GM12865 (cell line): Measurements from ENCODE around the gene MYL12A.

ENCODE experiments used
- DNase-seq: peaks from one replicate; pipeline ENCODE4 v3.0.0; 2010; ENCODE audit warnings: low read depth
- H3K4me3 ChIP-seq: 2 replicates; pipeline ENCODE4 v1.5.1; 2011; ENCODE audit warnings: mild to moderate bottlenecking, low read depth, low read length, control low read depth
- TF ChIP-seq, protein P1 (sequence below): IDR thresholded peaks from 2 replicates; pipeline ENCODE4 v1.5.1; 2011; ENCODE audit warnings: low read length, control low read depth, low read depth, inconsistent platforms; ENCODE audit not compliant: insufficient read depth; ENCODE audit errors: missing control alignments

Gene MYL12A

DNA sequence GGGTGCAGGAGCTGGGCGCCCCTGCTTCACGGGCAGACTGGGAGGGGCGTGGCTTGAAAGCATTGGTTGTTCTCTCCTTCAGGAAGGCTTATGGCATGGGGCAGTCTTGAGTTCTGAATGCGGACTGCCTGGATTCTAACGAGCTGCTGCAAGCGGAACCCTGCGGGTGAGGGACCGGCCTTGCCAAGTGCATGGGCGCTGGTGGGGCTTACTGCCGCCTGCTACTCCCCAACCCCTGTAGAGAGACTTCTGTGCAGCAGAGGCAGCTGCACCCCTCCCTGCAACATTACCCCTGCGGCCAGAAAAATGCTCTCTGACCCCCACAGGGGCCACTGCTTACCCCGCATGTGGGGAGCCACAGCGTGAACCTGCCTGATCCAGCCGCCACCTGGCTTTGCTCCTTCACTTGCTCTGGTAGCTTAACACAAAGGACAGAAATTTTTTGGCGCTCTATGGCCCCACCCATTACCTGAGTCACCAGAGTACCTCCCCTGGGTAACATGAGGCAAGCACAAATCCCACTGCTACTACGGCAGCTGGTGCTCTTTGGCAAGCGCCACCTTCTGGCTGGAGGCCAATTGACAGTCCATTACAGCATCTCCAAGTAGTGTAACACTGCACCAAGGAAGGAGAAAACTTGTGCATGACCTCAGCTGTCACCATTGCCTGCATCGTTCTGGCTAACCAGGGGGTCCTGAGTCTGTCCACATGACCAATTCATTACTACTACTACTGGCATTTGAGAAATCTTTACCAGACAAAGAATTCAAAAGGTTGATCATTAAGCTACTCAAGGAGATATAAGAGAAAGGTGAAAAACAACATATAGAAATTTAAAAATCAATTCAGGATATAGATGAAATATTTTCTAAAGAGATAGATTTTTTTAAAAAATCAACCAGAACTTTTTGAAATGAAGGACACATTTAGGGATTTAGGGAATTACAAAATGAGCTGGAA lies 49.7 kb downstream of the MYL12A start:
- DNase-seq: peak; percentile 95
- TF ChIP-seq, protein P1, sequence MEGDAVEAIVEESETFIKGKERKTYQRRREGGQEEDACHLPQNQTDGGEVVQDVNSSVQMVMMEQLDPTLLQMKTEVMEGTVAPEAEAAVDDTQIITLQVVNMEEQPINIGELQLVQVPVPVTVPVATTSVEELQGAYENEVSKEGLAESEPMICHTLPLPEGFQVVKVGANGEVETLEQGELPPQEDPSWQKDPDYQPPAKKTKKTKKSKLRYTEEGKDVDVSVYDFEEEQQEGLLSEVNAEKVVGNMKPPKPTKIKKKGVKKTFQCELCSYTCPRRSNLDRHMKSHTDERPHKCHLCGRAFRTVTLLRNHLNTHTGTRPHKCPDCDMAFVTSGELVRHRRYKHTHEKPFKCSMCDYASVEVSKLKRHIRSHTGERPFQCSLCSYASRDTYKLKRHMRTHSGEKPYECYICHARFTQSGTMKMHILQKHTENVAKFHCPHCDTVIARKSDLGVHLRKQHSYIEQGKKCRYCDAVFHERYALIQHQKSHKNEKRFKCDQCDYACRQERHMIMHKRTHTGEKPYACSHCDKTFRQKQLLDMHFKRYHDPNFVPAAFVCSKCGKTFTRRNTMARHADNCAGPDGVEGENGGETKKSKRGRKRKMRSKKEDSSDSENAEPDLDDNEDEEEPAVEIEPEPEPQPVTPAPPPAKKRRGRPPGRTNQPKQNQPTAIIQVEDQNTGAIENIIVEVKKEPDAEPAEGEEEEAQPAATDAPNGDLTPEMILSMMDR: peak; percentile 98
- H3K4me3 ChIP-seq: peak overlapping the region; percentile 94

DNA sequence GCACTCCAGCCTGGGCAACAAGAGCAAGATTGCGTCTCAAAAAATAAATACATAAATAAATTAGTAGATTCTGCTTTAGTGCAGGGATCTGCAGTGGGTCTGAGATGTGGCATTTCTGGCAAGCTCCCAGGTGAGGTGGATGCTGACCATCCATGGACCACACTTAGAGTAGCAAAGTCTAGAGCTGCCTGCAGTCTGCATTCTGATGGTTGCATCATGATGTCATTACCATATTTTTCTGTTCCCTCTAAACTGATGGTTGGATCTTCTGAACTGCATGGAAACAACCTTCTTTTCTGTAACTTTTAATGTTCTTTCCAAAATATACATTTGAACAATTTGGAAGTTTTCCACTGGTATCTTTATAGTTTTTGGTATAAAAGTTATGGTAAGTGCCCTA lies 57.2 kb downstream of the MYL12A start:
- TF ChIP-seq, protein P1: no peak
- no peak overlapping the region for H3K4me3 ChIP-seq
- DNase-seq: no peak

DNA sequence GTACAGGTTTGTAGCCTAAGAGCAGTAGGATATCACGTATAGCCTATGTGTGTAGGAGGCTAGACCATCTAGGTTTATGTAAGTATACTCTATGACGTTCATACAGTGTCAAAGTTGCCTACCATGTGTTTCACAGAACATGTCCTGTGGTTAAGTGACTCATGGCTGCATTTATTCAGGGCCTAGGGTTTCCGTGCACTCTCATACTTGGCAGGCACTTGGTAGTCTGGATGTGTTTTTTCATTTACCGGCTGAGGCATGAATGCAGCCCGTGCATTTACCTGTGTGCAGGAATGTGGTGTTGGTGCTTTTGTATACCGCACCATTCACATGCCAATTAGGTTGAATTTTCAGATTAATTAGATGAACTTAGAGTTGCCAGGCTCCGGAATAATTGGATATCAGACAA lies 57.8 kb downstream of the MYL12A start:
- no peak overlapping the region for H3K4me3 ChIP-seq
- TF ChIP-seq, protein P1: no peak
- peak; percentile 13 for DNase-seq
